CD4-positive, alpha-beta memory T cell (primary cell): ENCODE measurements around the gene KCTD10. TPM values are rescaled to one million over a fixed set of nuclear protein-coding genes. Genes with fewer than 3 reads are reported as not detected.

ENCODE experiments used
- CTCF ChIA-PET: fragments of 350-600 bp; sonication (Branson Sonifier 250); formaldehyde crosslinking; loops from one replicate; lab custom pipeline; 2021; ENCODE audit warnings: inconsistent platforms; ENCODE audit not compliant: partially characterized antibody; lab: Charles Lee
- POLR2A ChIA-PET: fragments of 350-600 bp; sonication (Branson Sonifier 250); formaldehyde crosslinking; loops from one replicate; lab custom pipeline; 2021; ENCODE audit not compliant: partially characterized antibody; lab: Charles Lee
- DNase-seq, 5 donors: peaks; one replicate each; pipeline versions ENCODE4 v3.0.0 to v3.0.0-alpha.2; 2020 to 2022; ENCODE audit warnings: mixed read lengths in 1 of 5
- H3K27ac ChIP-seq: one replicate; pipeline ENCODE4 v1.7.0; 2013; ENCODE audit warnings: low read depth, low read length
- H3K27me3 ChIP-seq: 2 replicates; pipeline ENCODE4 v1.7.0; 2013; ENCODE audit warnings: mild to moderate bottlenecking, low read length, moderate library complexity; ENCODE audit not compliant: insufficient read depth
- H3K36me3 ChIP-seq: 2 replicates; pipeline ENCODE4 v1.7.0; 2013; ENCODE audit warnings: mild to moderate bottlenecking, low read length, moderate library complexity; ENCODE audit not compliant: insufficient read depth
- H3K4me1 ChIP-seq: 2 replicates; pipeline ENCODE4 v1.7.0; 2013; ENCODE audit warnings: mild to moderate bottlenecking, low read length, moderate library complexity; ENCODE audit not compliant: insufficient read depth
- H3K4me3 ChIP-seq, 2 donors: one replicate each; pipeline ENCODE4 v1.7.0; 2013; ENCODE audit warnings: low read length in 2 of 2, mild to moderate bottlenecking in 1 of 2
- H3K9me3 ChIP-seq, 2 donors: one replicate each; pipeline ENCODE4 v1.7.0; 2013; ENCODE audit warnings: low read length in 2 of 2, control low read depth in 1 of 2; ENCODE audit not compliant: control insufficient read depth in 1 of 2
- H3K27ac Mint-ChIP-seq, 7 donors: one replicate each; pipeline ENCODE4 v1.8.0; 2020 to 2021; ENCODE audit warnings: mixed read lengths in 7 of 7, mild to moderate bottlenecking in 6 of 7, inconsistent platforms in 3 of 7, moderate library complexity in 3 of 7
- H3K27me3 Mint-ChIP-seq, 2 donors: one replicate each; pipeline ENCODE4 v1.8.0; 2020 to 2021; ENCODE audit warnings: mixed read lengths in 2 of 2
- H3K36me3 Mint-ChIP-seq, 2 donors: one replicate each; pipeline ENCODE4 v1.8.0; 2020 to 2021; ENCODE audit warnings: mixed read lengths in 2 of 2, inconsistent platforms in 1 of 2, mild to moderate bottlenecking in 1 of 2
- H3K4me1 Mint-ChIP-seq, 4 donors: one replicate each; pipeline ENCODE4 v1.8.0; 2020 to 2021; ENCODE audit warnings: mixed read lengths in 4 of 4, mild to moderate bottlenecking in 1 of 4
- H3K4me3 Mint-ChIP-seq, 8 donors: one replicate each; pipeline ENCODE4 v1.8.0; 2020 to 2021; ENCODE audit warnings: mixed read lengths in 8 of 8, mild to moderate bottlenecking in 7 of 8, moderate library complexity in 6 of 8, inconsistent platforms in 3 of 8
- H3K9me3 Mint-ChIP-seq, 8 donors: one replicate each; pipeline ENCODE4 v1.8.0; 2020 to 2021; ENCODE audit warnings: mixed read lengths in 8 of 8, mild to moderate bottlenecking in 5 of 8, inconsistent platforms in 3 of 8, moderate library complexity in 1 of 8
- intact Hi-C: fragments of 100-400 bp; cut with micrococcal nuclease; formaldehyde crosslinking; loops from one replicate; pipeline ENCODE4 v1.15.1; 2023
- polyA plus RNA-seq, 2 donors: library from polyadenylated mRNA; unstranded; fragments of 300-500 nt; fragmentation: Illumina TruSeq; gene quantifications; one replicate each; pipeline ENCODE4 v1.2.3, GENCODE V29; 2021
- total RNA-seq, 2 experiments: library from RNA; stranded (reverse); gene quantifications; one replicate each; pipeline ENCODE4 v1.2.3, GENCODE V29; 2021

Gene KCTD10
- total and polyA plus RNA-seq, 4 experiments from 2014 or later, result 23.2 to 31.9 (median 27.2) TPM

DNA sequence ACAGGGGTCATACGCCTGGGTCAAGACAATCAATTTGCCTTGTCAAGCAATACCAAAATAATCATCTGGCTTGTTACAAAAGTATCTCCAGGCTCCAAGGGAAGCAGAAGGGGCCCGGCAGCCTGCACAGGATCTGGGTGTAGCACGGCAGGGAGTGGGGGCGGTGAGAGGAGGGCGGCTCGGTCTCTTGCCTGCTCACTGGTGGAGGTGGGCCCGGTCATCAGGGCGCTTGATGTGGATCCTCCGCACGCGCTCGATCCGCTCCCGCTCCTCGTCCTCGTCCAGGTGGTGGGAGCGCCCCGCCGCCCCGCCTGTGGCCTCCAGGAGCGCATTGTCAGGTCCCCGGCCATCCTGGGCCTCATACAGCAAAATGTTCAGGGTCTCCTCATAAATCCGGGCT lies 25.7 kb downstream of the KCTD10 start:
- Histone ChIP-seq H3K36me3 (peaks cover 65% of the 10 kb centered on the region), H3K4me3 (no peak overlapping the region), H3K9me3 (no peaks in the 10 kb centered on the region), H3K27me3 (no peaks in the 10 kb centered on the region), H3K4me1 (no peaks in the 10 kb centered on the region), H3K27ac (no peak overlapping the region)
- no peaks in the 10 kb centered on the region for H3K9me3 Mint-ChIP-seq
- CTCF ChIA-PET, result no interaction called here
- H3K27me3 Mint-ChIP-seq, result no peaks in the 10 kb centered on the region
- no peak overlapping the region for H3K27ac Mint-ChIP-seq
- H3K4me1 Mint-ChIP-seq, result no peaks in the 10 kb centered on the region
- intact Hi-C loops, result no loop called here
- peaks cover 38 to 77% of the 10 kb centered on the region in 2 donors for H3K36me3 Mint-ChIP-seq
- no peak overlapping the region for H3K4me3 Mint-ChIP-seq
- POLR2A ChIA-PET, result no interaction called here
- no peak for DNase-seq

DNA sequence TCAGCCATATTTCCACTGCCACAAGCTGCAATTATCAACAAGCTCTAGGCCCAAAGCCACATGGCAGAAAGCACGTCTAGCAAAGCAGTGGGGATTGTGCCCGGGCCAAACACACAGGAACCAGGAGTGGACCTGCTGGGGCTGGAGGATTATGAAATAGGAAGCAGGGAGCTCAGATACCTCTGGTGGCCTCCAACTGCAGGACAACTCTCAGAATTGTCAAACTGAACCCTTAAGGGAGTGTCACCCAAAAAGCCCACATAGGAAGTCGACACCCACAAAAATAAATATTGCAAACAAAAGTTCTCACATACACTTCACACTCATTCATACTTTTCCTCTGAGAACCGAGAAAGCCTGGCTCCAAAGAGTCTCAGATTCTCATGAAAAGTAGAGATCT lies 26.1 kb downstream of the KCTD10 start:
- Histone ChIP-seq H3K4me1 (no peaks in the 10 kb centered on the region), H3K27ac (no peak overlapping the region), H3K36me3 (peaks cover 60% of the 10 kb centered on the region), H3K4me3 (no peak overlapping the region), H3K9me3 (no peaks in the 10 kb centered on the region), H3K27me3 (no peaks in the 10 kb centered on the region)
- DNase-seq, result no peak
- H3K4me3 Mint-ChIP-seq, result no peak overlapping the region
- no peaks in the 10 kb centered on the region for H3K9me3 Mint-ChIP-seq
- no peaks in the 10 kb centered on the region for H3K27me3 Mint-ChIP-seq
- POLR2A ChIA-PET, result no interaction called here
- H3K4me1 Mint-ChIP-seq, result no peaks in the 10 kb centered on the region
- CTCF ChIA-PET, result no interaction called here
- peaks cover 36 to 76% of the 10 kb centered on the region in 2 donors for H3K36me3 Mint-ChIP-seq
- intact Hi-C loops, result no loop called here
- no peak overlapping the region for H3K27ac Mint-ChIP-seq

DNA sequence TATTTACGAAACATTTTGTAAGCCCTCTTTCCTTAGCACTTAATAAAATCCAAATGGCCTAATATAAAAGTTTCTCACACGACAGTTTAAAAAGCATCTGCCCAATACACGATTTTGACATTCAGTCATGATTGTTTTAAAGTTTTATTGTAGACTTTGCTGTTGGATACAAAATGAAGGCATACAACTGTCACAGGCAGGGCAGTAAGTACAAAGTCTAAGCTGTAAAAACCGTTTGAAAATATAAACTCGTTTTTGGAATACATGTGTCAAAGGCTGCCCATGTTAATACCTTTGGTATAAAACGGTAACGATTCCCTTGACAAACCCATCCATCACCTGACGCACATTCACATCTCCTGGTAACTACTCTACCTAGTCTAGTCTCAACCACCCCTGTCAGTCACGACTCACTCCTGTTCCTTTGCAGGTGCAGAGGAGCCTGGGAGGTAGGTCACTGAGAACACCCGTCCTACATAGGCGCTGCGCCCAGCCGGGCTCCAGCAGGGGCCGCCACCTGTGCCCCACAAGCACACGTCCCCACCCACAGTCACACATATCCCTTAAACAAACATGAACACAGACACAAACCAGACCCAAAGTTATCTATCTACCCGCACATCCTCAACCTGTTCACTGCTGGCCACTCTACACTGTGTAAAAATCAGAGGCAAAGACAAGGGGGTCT lies 27.1 kb downstream of the KCTD10 start:
- H3K27me3 Mint-ChIP-seq, result no peaks in the 10 kb centered on the region
- H3K36me3 Mint-ChIP-seq, result peaks cover 30 to 75% of the 10 kb centered on the region in 2 donors
- intact Hi-C loops, result no loop called here
- Histone ChIP-seq H3K4me1 (no peaks in the 10 kb centered on the region), H3K9me3 (no peaks in the 10 kb centered on the region), H3K36me3 (peaks cover 51% of the 10 kb centered on the region), H3K27me3 (no peaks in the 10 kb centered on the region), H3K4me3 (no peak overlapping the region), H3K27ac (no peak overlapping the region)
- no peak overlapping the region for H3K4me3 Mint-ChIP-seq
- H3K9me3 Mint-ChIP-seq, result no peaks in the 10 kb centered on the region
- no peak for DNase-seq
- POLR2A ChIA-PET, result no interaction called here
- CTCF ChIA-PET, result interaction anchor here (0.7 kb wide), 1 partner anchor 58 kb away, joined by 3 read pairs; no protein-coding TSS in a partner anchor
- H3K4me1 Mint-ChIP-seq, result no peaks in the 10 kb centered on the region
- H3K27ac Mint-ChIP-seq, result no peak overlapping the region

DNA sequence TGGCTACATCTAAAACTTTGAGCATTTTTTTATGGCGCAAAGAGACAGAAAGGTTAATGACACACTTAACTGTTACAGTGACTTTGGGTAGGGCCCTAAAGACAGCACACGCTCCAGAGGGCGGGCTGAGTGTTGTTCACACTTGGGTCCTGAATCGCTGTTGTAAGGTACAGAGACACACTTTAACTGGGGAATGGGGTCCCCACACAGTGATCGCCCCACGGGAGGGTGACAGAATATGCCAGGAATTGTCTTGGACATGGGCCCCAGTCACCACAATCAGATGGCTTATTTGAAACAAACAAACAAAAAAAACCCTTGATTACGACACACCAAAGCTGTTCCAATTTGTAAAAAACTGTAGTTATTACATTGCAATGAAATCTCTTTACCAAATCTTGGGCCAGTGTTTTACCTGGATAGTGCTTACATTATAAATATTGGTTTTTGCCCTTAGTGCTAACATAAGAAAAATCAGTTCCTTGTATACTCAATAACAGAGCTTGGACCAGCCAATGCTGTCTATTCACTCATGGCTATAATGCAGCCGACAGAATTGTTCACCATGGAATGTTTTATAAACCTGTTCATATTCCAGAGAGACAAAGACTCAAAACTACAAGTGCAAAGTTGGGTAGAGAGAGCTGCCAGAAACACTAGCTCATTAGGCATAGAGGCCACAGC lies 28.3 kb downstream of the KCTD10 start:
- Mint-ChIP-seq H3K36me3 (peaks cover 27 to 68% of the 10 kb centered on the region in 2 donors), H3K27ac (peak overlapping the region in 1 of 7 donors; percentile 29), H3K4me3 (no peak overlapping the region), H3K27me3 (no peaks in the 10 kb centered on the region), H3K4me1 (no peaks in the 10 kb centered on the region), H3K9me3 (no peaks in the 10 kb centered on the region)
- DNase-seq, result no peak
- Histone ChIP-seq H3K27me3 (no peaks in the 10 kb centered on the region), H3K4me1 (no peaks in the 10 kb centered on the region), H3K4me3 (no peak overlapping the region), H3K36me3 (peaks cover 40% of the 10 kb centered on the region), H3K9me3 (no peaks in the 10 kb centered on the region), H3K27ac (no peak overlapping the region)
- ChIA-PET POLR2A (no interaction called here), CTCF (interaction anchor here (0.7 kb wide), 2 partner anchors 57 to 148 kb away, joined by 3 read pairs; no protein-coding TSS in a partner anchor)
- intact Hi-C loops, result no loop called here

DNA sequence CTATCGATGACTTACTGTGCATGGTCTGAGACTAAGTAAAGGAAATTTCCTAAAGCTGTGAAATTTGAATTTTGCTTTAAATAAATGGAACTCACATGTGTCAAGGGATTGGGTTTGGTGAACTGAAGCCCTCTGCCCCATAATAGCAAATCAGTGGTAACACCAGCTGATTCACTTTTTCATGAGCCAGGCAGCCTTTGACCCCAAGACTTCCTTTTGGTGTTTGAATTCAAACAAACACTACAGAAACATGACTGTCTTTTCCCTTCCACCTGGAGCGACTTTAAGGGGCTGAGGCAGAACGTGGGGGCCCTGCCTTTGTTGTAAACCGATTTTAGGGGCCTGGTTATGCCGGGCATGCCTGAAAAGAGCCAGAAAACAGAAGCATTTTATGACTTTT lies 28.8 kb downstream of the KCTD10 start:
- Mint-ChIP-seq H3K4me3 (no peak overlapping the region), H3K27ac (no peak overlapping the region), H3K27me3 (no peaks in the 10 kb centered on the region), H3K36me3 (peaks cover 27 to 62% of the 10 kb centered on the region in 2 donors), H3K4me1 (no peaks in the 10 kb centered on the region), H3K9me3 (no peaks in the 10 kb centered on the region)
- POLR2A ChIA-PET, result no interaction called here
- H3K27me3 ChIP-seq, result no peaks in the 10 kb centered on the region
- DNase-seq, result no peak
- CTCF ChIA-PET, result interaction anchor here (0.8 to 1.5 kb wide), 2 partner anchors 13 to 15 kb away, joined by 3 to 5 read pairs; no protein-coding TSS in a partner anchor
- H3K36me3 ChIP-seq, result peaks cover 34% of the 10 kb centered on the region
- H3K27ac ChIP-seq, result no peak overlapping the region
- no peak overlapping the region for H3K4me3 ChIP-seq
- H3K4me1 ChIP-seq, result no peaks in the 10 kb centered on the region
- intact Hi-C loops, result no loop called here
- H3K9me3 ChIP-seq, result no peaks in the 10 kb centered on the region

DNA sequence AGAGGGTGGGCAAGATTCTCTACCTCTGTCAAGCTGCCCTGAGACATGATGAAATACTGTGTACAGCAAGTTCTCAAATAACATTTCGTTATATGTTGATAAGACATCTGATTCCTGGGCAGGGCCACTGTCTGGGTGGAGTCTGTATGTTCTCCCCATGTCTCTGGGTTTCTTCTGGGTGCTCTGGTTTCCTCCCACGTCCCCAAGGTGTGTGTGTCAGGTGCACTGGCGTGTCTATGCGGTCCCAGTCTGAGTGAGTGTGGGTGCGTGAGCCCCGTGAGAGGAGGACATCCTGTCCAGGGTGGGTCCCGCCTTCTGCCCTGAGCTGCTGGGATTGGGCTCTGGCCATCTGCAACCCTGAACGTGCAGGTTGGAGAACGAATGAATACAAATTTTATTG lies 29.6 kb downstream of the KCTD10 start:
- H3K36me3 Mint-ChIP-seq, result peaks cover 27 to 55% of the 10 kb centered on the region in 2 donors
- H3K4me1 Mint-ChIP-seq, result no peaks in the 10 kb centered on the region
- Histone ChIP-seq H3K4me3 (no peak overlapping the region), H3K27me3 (no peaks in the 10 kb centered on the region), H3K9me3 (no peaks in the 10 kb centered on the region), H3K36me3 (peaks cover 29% of the 10 kb centered on the region), H3K27ac (no peak overlapping the region), H3K4me1 (no peaks in the 10 kb centered on the region)
- POLR2A ChIA-PET, result no interaction called here
- DNase-seq, result no peak
- no peak overlapping the region for H3K27ac Mint-ChIP-seq
- no peaks in the 10 kb centered on the region for H3K9me3 Mint-ChIP-seq
- CTCF ChIA-PET, result interaction anchor here (0.8 to 1.5 kb wide), 2 partner anchors 12 to 14 kb away, joined by 3 to 5 read pairs; no protein-coding TSS in a partner anchor
- H3K27me3 Mint-ChIP-seq, result no peaks in the 10 kb centered on the region
- intact Hi-C loops, result no loop called here
- no peak overlapping the region for H3K4me3 Mint-ChIP-seq

DNA sequence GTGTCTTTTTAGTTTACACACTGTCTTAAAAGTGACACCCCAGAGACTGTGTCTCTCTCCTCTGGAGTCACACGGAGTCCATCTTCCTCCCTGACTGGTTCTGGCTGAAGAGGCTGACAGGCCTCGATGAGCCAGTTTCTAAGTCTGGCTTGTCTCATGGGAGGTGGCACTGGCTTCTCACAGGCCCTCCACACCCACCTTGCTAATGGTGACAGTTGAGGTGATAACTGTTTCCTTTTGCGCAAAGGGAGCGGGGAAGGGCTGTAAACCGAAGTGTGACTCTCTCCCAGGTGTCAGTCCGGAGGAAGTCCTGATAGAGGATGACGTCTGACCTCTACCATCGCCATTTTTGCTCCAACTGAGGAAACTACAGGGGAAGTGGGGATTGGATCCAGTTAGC lies 30.2 kb downstream of the KCTD10 start:
- DNase-seq, result no peak
- Mint-ChIP-seq H3K4me1 (no peaks in the 10 kb centered on the region), H3K36me3 (peaks cover 21 to 49% of the 10 kb centered on the region in 2 donors), H3K9me3 (no peaks in the 10 kb centered on the region), H3K27ac (no peak overlapping the region), H3K27me3 (no peaks in the 10 kb centered on the region), H3K4me3 (no peak overlapping the region)
- H3K36me3 ChIP-seq, result peaks cover 23% of the 10 kb centered on the region
- no peaks in the 10 kb centered on the region for H3K4me1 ChIP-seq
- H3K27me3 ChIP-seq, result no peaks in the 10 kb centered on the region
- ChIA-PET CTCF (interaction anchor here (1.5 kb wide), 1 partner anchor 14 kb away, joined by 5 read pairs; no protein-coding TSS in a partner anchor), POLR2A (no interaction called here)
- intact Hi-C loops, result no loop called here
- no peak overlapping the region for H3K4me3 ChIP-seq
- no peak overlapping the region for H3K27ac ChIP-seq
- H3K9me3 ChIP-seq, result no peaks in the 10 kb centered on the region
